ENCODE measurements around the gene KHSRP. TPM values are rescaled to one million over a fixed set of nuclear protein-coding genes. Genes with fewer than 3 reads are reported as not detected.

Gene KHSRP
- total RNA-seq, 1 experiment from 2014 or later = 373 TPM

GRCh38 chr19:6451583-6452222, 27.1 kb upstream of the KHSRP start:
- no peak overlapping the region for H3K9ac ChIP-seq (ENCODE audit: low read length)
- POLR2A ChIA-PET (ENCODE audit: unreplicated experiment) = no interaction called here
- no peak overlapping the region for H2AFZ ChIP-seq (ENCODE audit: low read length)
- H3K4me3 ChIP-seq (ENCODE audit: low read length) = no peak overlapping the region
- no peaks in the 10 kb centered on the region for H3K79me2 ChIP-seq (ENCODE audit: low read length)
- H3F3A ChIP-seq (ENCODE audit: low read length, unreplicated experiment) = no peaks in the 10 kb centered on the region
- no peaks in the 10 kb centered on the region for H3K9me2 ChIP-seq (replicated peaks; ENCODE audit: low read length)
- TF ChIP-seq EZH2 (IDR thresholded peaks at IDR 0.05; ENCODE audit: low read length, unreplicated experiment) = no peak
- TF ChIP-seq EZH2phosphoT487 (IDR thresholded peaks at IDR 0.05; ENCODE audit: borderline replicate concordance, low read length) = no peak
- TF ChIP-seq, protein P1, sequence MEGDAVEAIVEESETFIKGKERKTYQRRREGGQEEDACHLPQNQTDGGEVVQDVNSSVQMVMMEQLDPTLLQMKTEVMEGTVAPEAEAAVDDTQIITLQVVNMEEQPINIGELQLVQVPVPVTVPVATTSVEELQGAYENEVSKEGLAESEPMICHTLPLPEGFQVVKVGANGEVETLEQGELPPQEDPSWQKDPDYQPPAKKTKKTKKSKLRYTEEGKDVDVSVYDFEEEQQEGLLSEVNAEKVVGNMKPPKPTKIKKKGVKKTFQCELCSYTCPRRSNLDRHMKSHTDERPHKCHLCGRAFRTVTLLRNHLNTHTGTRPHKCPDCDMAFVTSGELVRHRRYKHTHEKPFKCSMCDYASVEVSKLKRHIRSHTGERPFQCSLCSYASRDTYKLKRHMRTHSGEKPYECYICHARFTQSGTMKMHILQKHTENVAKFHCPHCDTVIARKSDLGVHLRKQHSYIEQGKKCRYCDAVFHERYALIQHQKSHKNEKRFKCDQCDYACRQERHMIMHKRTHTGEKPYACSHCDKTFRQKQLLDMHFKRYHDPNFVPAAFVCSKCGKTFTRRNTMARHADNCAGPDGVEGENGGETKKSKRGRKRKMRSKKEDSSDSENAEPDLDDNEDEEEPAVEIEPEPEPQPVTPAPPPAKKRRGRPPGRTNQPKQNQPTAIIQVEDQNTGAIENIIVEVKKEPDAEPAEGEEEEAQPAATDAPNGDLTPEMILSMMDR (conservative IDR thresholded peaks at IDR 0.05; ENCODE audit: low read depth, low read length) = no peak
- intact Hi-C loops (cut with micrococcal nuclease) = no loop called here
- H3K4me1 ChIP-seq (ENCODE audit: insufficient read depth, low read length) = no peaks in the 10 kb centered on the region
- no TSS peak for BruUV-seq (replicated peaks)
- no peaks in the 10 kb centered on the region for H3K27me3 ChIP-seq (ENCODE audit: low read length)
- H3K9me3 ChIP-seq (ENCODE audit: low read length) = no peaks in the 10 kb centered on the region
- H3K4me2 ChIP-seq (ENCODE audit: low read length) = no peak overlapping the region
- H4K20me1 ChIP-seq (ENCODE audit: low read length) = no peaks in the 10 kb centered on the region
- ATAC-seq (no peak), DNase-seq (no peak)
- H3K27ac ChIP-seq (ENCODE audit: low read length) = no peak overlapping the region
- CTCF ChIA-PET = no interaction called here
- H3K36me3 ChIP-seq (ENCODE audit: low read depth, low read length) = peaks cover 26% of the 10 kb centered on the region

DNA sequence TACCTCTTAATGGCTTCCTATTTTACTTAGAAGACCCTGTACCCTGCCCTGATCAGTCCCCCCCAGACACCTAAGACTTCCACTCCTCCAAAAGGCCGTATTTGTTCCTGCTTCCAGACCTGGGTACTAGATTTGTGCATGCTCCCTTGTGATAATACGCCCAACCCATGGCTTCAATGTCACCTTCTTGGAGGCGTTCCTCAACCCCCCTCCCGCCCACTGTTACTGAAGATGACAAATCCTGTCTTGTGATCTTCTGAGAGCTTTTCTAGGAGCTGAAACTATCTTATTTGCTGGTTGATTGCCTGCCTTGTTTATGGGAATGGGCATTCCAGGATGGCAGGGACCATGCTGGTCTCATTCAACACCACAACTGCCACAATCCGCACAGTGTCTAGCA, 25.6 kb upstream of the KHSRP start:
- CTCF ChIA-PET = no interaction called here
- no peaks in the 10 kb centered on the region for H3F3A ChIP-seq (ENCODE audit: low read length, unreplicated experiment)
- BruUV-seq (replicated peaks) = no TSS peak
- intact Hi-C loops (cut with micrococcal nuclease) = no loop called here
- no peak overlapping the region for H3K4me3 ChIP-seq (ENCODE audit: low read length)
- peaks cover 16% of the 10 kb centered on the region for H3K36me3 ChIP-seq (ENCODE audit: low read depth, low read length)
- H2AFZ ChIP-seq (ENCODE audit: low read length) = no peak overlapping the region
- no peaks in the 10 kb centered on the region for H3K9me2 ChIP-seq (replicated peaks; ENCODE audit: low read length)
- no peak overlapping the region for H3K4me2 ChIP-seq (ENCODE audit: low read length)
- H3K4me1 ChIP-seq (ENCODE audit: insufficient read depth, low read length) = no peaks in the 10 kb centered on the region
- TF ChIP-seq EZH2 (IDR thresholded peaks at IDR 0.05; ENCODE audit: low read length, unreplicated experiment) = no peak
- TF ChIP-seq, protein P1 (conservative IDR thresholded peaks at IDR 0.05; ENCODE audit: low read depth, low read length) = no peak
- no peak for TF ChIP-seq EZH2phosphoT487 (IDR thresholded peaks at IDR 0.05; ENCODE audit: borderline replicate concordance, low read length)
- no peak overlapping the region for H3K27ac ChIP-seq (ENCODE audit: low read length)
- no peak for DNase-seq
- H3K9ac ChIP-seq (ENCODE audit: low read length) = no peak overlapping the region
- no peak for ATAC-seq
- no peaks in the 10 kb centered on the region for H3K9me3 ChIP-seq (ENCODE audit: low read length)
- POLR2A ChIA-PET (ENCODE audit: unreplicated experiment) = no interaction called here
- H3K79me2 ChIP-seq (ENCODE audit: low read length) = no peaks in the 10 kb centered on the region
- H4K20me1 ChIP-seq (ENCODE audit: low read length) = no peaks in the 10 kb centered on the region
- H3K27me3 ChIP-seq (ENCODE audit: low read length) = no peaks in the 10 kb centered on the region

GRCh38 chr19:6448045-6448444, 23.4 kb upstream of the KHSRP start:
- no peak for ATAC-seq

More at GRCh38 chr19:6448045-6448444, 23.4 kb upstream of the KHSRP start:
- ChIA-PET CTCF (no interaction called here), POLR2A (ENCODE audit: unreplicated experiment) (no interaction called here)
- H3K27me3 ChIP-seq (ENCODE audit: low read length) = no peaks in the 10 kb centered on the region
- intact Hi-C loops (cut with micrococcal nuclease) = no loop called here
- no TSS peak for BruUV-seq (replicated peaks)
- no peak overlapping the region for H3K9ac ChIP-seq (ENCODE audit: low read length)
- H3K4me2 ChIP-seq (ENCODE audit: low read length) = no peak overlapping the region
- no peak for DNase-seq
- H3K4me3 ChIP-seq (ENCODE audit: low read length) = no peak overlapping the region
- H3K9me3 ChIP-seq (ENCODE audit: low read length) = no peaks in the 10 kb centered on the region
- H3F3A ChIP-seq (ENCODE audit: low read length, unreplicated experiment) = no peaks in the 10 kb centered on the region
- no peak overlapping the region for H2AFZ ChIP-seq (ENCODE audit: low read length)
- no peaks in the 10 kb centered on the region for H3K79me2 ChIP-seq (ENCODE audit: low read length)
- H3K4me1 ChIP-seq (ENCODE audit: insufficient read depth, low read length) = no peaks in the 10 kb centered on the region
- H3K36me3 ChIP-seq (ENCODE audit: low read depth, low read length) = no peaks in the 10 kb centered on the region
- no peaks in the 10 kb centered on the region for H4K20me1 ChIP-seq (ENCODE audit: low read length)
- TF ChIP-seq EZH2phosphoT487 (IDR thresholded peaks at IDR 0.05; ENCODE audit: borderline replicate concordance, low read length) = no peak
- TF ChIP-seq, protein P1 (conservative IDR thresholded peaks at IDR 0.05; ENCODE audit: low read depth, low read length) = no peak
- no peak for TF ChIP-seq EZH2 (IDR thresholded peaks at IDR 0.05; ENCODE audit: low read length, unreplicated experiment)
- no peak overlapping the region for H3K27ac ChIP-seq (ENCODE audit: low read length)
- H3K9me2 ChIP-seq (replicated peaks; ENCODE audit: low read length) = no peaks in the 10 kb centered on the region
